ENCODE results near the gene TPGS2. TPM values are rescaled to one million over a fixed set of nuclear protein-coding genes. Genes with fewer than 3 reads are reported as not detected.

The TPGS2 gene
- polyA plus RNA-seq, 1 donor from 2014 or later: 217 TPM

GRCh38 chr18:36757081-36757480 lies 71.7 kb downstream of the TPGS2 start:
- Histone ChIP-seq H3K27me3 (ENCODE audit: insufficient read depth, low read depth, low read length) (no peaks in the 10 kb centered on the region), H3K27ac (ENCODE audit: low read length) (no peak overlapping the region), H3K4me2 (ENCODE audit: low read length) (no peak overlapping the region), H4K20me1 (ENCODE audit: insufficient read depth) (no peaks in the 10 kb centered on the region), H3K9me3 (ENCODE audit: low read length) (no peaks in the 10 kb centered on the region), H3K36me3 (ENCODE audit: insufficient read depth, low read length) (no peaks in the 10 kb centered on the region), H3F3A (ENCODE audit: insufficient read depth, low read length, poor library complexity, severe bottlenecking) (no peaks in the 10 kb centered on the region), H3K79me2 (replicated peaks; ENCODE audit: insufficient read depth, low read length) (no peaks in the 10 kb centered on the region), H2AFZ (ENCODE audit: low read depth, low read length) (no peak overlapping the region), H3K9ac (ENCODE audit: low read length) (no peak overlapping the region), H3K4me3 (ENCODE audit: low read length) (no peak overlapping the region), H3K9me2 (ENCODE audit: insufficient read depth, low read length) (no peaks in the 10 kb centered on the region)
- peak; percentile 82 for TF ChIP-seq RAD21 (conservative IDR thresholded peaks at IDR 0.05)
- no peak for TF ChIP-seq TAF1 (IDR thresholded peaks at IDR 0.05; ENCODE audit: low read depth)
- peak; percentile 80 for TF ChIP-seq CTCF (IDR thresholded peaks at IDR 0.05; ENCODE audit: poor library complexity, severe bottlenecking)
- no peak for TF ChIP-seq MXI1 (conservative IDR thresholded peaks at IDR 0.05; ENCODE audit: poor library complexity, severe bottlenecking)
- TF ChIP-seq EZH2 (IDR thresholded peaks at IDR 0.05; ENCODE audit: borderline replicate concordance, insufficient read depth, low read length, poor library complexity, severe bottlenecking): no peak
- no peak for TF ChIP-seq REST (IDR thresholded peaks at IDR 0.05; ENCODE audit: borderline replicate concordance)
- TF ChIP-seq SMC3 (conservative IDR thresholded peaks at IDR 0.05; ENCODE audit: poor library complexity): peak; percentile 82

GRCh38 chr18:36756242-36756641 lies 72.6 kb downstream of the TPGS2 start:
- Histone ChIP-seq H3K4me2 (ENCODE audit: low read length) (no peak overlapping the region), H3F3A (ENCODE audit: insufficient read depth, low read length, poor library complexity, severe bottlenecking) (no peaks in the 10 kb centered on the region), H2AFZ (ENCODE audit: low read depth, low read length) (no peak overlapping the region), H3K36me3 (ENCODE audit: insufficient read depth, low read length) (no peaks in the 10 kb centered on the region), H3K4me3 (ENCODE audit: low read length) (no peak overlapping the region), H3K9ac (ENCODE audit: low read length) (no peak overlapping the region), H3K9me3 (ENCODE audit: low read length) (no peaks in the 10 kb centered on the region), H3K27ac (ENCODE audit: low read length) (no peak overlapping the region), H3K27me3 (ENCODE audit: insufficient read depth, low read depth, low read length) (no peaks in the 10 kb centered on the region), H3K79me2 (replicated peaks; ENCODE audit: insufficient read depth, low read length) (no peaks in the 10 kb centered on the region), H4K20me1 (ENCODE audit: insufficient read depth) (no peaks in the 10 kb centered on the region), H3K9me2 (ENCODE audit: insufficient read depth, low read length) (no peaks in the 10 kb centered on the region)
- TF ChIP-seq EP300 (conservative IDR thresholded peaks at IDR 0.05; ENCODE audit: poor library complexity, severe bottlenecking) (no peak), REST (IDR thresholded peaks at IDR 0.05; ENCODE audit: borderline replicate concordance) (no peak), POLR2AphosphoS5 (IDR thresholded peaks at IDR 0.05) (no peak), CTCF (IDR thresholded peaks at IDR 0.05; ENCODE audit: poor library complexity, severe bottlenecking) (no peak), MXI1 (conservative IDR thresholded peaks at IDR 0.05; ENCODE audit: poor library complexity, severe bottlenecking) (no peak), RAD21 (conservative IDR thresholded peaks at IDR 0.05) (no peak), SMC3 (conservative IDR thresholded peaks at IDR 0.05; ENCODE audit: poor library complexity) (no peak), EZH2 (IDR thresholded peaks at IDR 0.05; ENCODE audit: borderline replicate concordance, insufficient read depth, low read length, poor library complexity, severe bottlenecking) (no peak), TAF1 (IDR thresholded peaks at IDR 0.05; ENCODE audit: low read depth) (no peak)

Data from neural cell (in vitro differentiated cells).